DOHH2 (cell line): ENCODE measurements around the gene FOSL1.

Experiments used
- H3F3A ChIP-seq: fragments of 200-600 bp; sonication (generic), shearing (Covaris generic); 2 replicates; pipeline ENCODE4 v1.6.0; 2016; ENCODE audit warnings: antibody characterized with exemption, mild to moderate bottlenecking; ENCODE audit not compliant: control insufficient read depth, insufficient read depth
- H3K27ac ChIP-seq: fragments of 200-600 bp; sonication (generic); 2 replicates; pipeline ENCODE4 v1.5.1; 2014; ENCODE audit warnings: low read depth, mild to moderate bottlenecking, low read length, moderate library complexity
- H3K27me3 ChIP-seq: fragments of 200-600 bp; sonication (generic); 2 replicates; pipeline ENCODE4 v1.6.1; 2014; ENCODE audit warnings: mild to moderate bottlenecking, low read length, mixed read lengths; ENCODE audit not compliant: control insufficient read depth
- H3K36me3 ChIP-seq: fragments of 200-600 bp; sonication (generic); 2 replicates; pipeline ENCODE4 v1.6.1; 2014; ENCODE audit warnings: mild to moderate bottlenecking, low read length, moderate library complexity, mixed read lengths; ENCODE audit not compliant: control insufficient read depth
- H3K4me1 ChIP-seq: fragments of 200-600 bp; sonication (generic); 2 replicates; pipeline ENCODE4 v1.6.1; 2014; ENCODE audit warnings: mild to moderate bottlenecking, low read length, mixed read lengths; ENCODE audit not compliant: control insufficient read depth
- H3K4me2 ChIP-seq: fragments of 200-600 bp; sonication (generic); 2 replicates; pipeline ENCODE4 v1.6.0; 2014; ENCODE audit warnings: mild to moderate bottlenecking, low read length, moderate library complexity
- H3K4me3 ChIP-seq: fragments of 200-600 bp; sonication (generic); 2 replicates; pipeline ENCODE4 v1.5.1; 2014; ENCODE audit warnings: mild to moderate bottlenecking, low read length, mixed read lengths
- H3K79me2 ChIP-seq: fragments of 200-600 bp; sonication (generic); 2 replicates; pipeline ENCODE4 v1.6.1; 2014; ENCODE audit warnings: mild to moderate bottlenecking, low read length, mixed read lengths; ENCODE audit not compliant: control insufficient read depth
- H3K9me2 ChIP-seq: fragments of 200-600 bp; sonication (generic); replicated peaks from 2 replicates; pipeline ENCODE4 v1.6.1; 2014; ENCODE audit warnings: mild to moderate bottlenecking, low read length, mixed read lengths; ENCODE audit not compliant: control insufficient read depth
- H3K9me3 ChIP-seq: fragments of 200-600 bp; sonication (generic); 2 replicates; pipeline ENCODE4 v1.6.1; 2014; ENCODE audit warnings: antibody characterized with exemption, low read length, mixed read lengths; ENCODE audit not compliant: control insufficient read depth, insufficient read depth
- H4K20me1 ChIP-seq: fragments of 200-600 bp; sonication (generic); 2 replicates; pipeline ENCODE4 v1.6.0; 2014; ENCODE audit warnings: low read depth, mild to moderate bottlenecking, antibody characterized with exemption, low read length, moderate library complexity; ENCODE audit not compliant: control insufficient read depth, insufficient read depth
- CTCF ChIP-seq: fragments of 200-600 bp; sonication (generic); IDR thresholded peaks from one replicate; pipeline ENCODE4 v1.5.1; 2014; ENCODE audit warnings: antibody characterized with exemption, mild to moderate bottlenecking, low read depth, low read length; ENCODE audit not compliant: poor library complexity, severe bottlenecking
- EZH2phosphoT487 ChIP-seq: fragments of 200-600 bp; sonication (generic); IDR thresholded peaks from 2 replicates; pipeline ENCODE4 v1.6.1; 2017; ENCODE audit warnings: borderline replicate concordance, mild to moderate bottlenecking, antibody characterized with exemption, low read length, moderate library complexity, mixed read lengths

FOSL1 gene

GRCh38 chr11:65883058-65883761 is 17.0 kb downstream of the FOSL1 start:
- peaks cover 4% of the 10 kb centered on the region for H3F3A ChIP-seq
- no peak overlapping the region for H3K4me2 ChIP-seq
- no peaks in the 10 kb centered on the region for H3K27me3 ChIP-seq
- H3K9me3 ChIP-seq: no peaks in the 10 kb centered on the region
- no peak overlapping the region for H3K27ac ChIP-seq
- no peaks in the 10 kb centered on the region for H3K9me2 ChIP-seq
- H3K4me3 ChIP-seq: no peak overlapping the region
- H3K79me2 ChIP-seq: peaks cover 10% of the 10 kb centered on the region
- H3K4me1 ChIP-seq: peaks cover 29% of the 10 kb centered on the region
- H4K20me1 ChIP-seq: no peaks in the 10 kb centered on the region
- TF ChIP-seq EZH2phosphoT487 (no peak), CTCF (no peak)
- peaks cover 52% of the 10 kb centered on the region for H3K36me3 ChIP-seq

GRCh38 chr11:65882120-65883057 is 17.8 kb downstream of the FOSL1 start:
- Histone ChIP-seq H4K20me1 (no peaks in the 10 kb centered on the region), H3K9me2 (no peaks in the 10 kb centered on the region), H3K4me2 (no peak overlapping the region), H3K9me3 (no peaks in the 10 kb centered on the region), H3K79me2 (peaks cover 2% of the 10 kb centered on the region), H3F3A (peaks cover 4% of the 10 kb centered on the region), H3K27ac (no peak overlapping the region), H3K27me3 (no peaks in the 10 kb centered on the region), H3K36me3 (peaks cover 50% of the 10 kb centered on the region), H3K4me3 (no peak overlapping the region), H3K4me1 (peaks cover 25% of the 10 kb centered on the region)
- no peak for TF ChIP-seq CTCF
- TF ChIP-seq EZH2phosphoT487: no peak

- H3K9me3 ChIP-seq: no peaks in the 10 kb centered on the region
- H3K4me3 ChIP-seq: no peak overlapping the region
- H3F3A ChIP-seq: no peaks in the 10 kb centered on the region; the same call in 1 of the 2 replicates
- H3K27me3 ChIP-seq: no peaks in the 10 kb centered on the region
- no peaks in the 10 kb centered on the region for H3K9me2 ChIP-seq
- no peaks in the 10 kb centered on the region for H3K79me2 ChIP-seq
- no peaks in the 10 kb centered on the region for H4K20me1 ChIP-seq
- H3K4me1 ChIP-seq: peaks cover 15% of the 10 kb centered on the region
- H3K36me3 ChIP-seq: peaks cover 36% of the 10 kb centered on the region
- TF ChIP-seq CTCF (no peak), EZH2phosphoT487 (no peak)
- H3K4me2 ChIP-seq: no peak overlapping the region
- no peak overlapping the region for H3K27ac ChIP-seq
These were observed 19.3 kb downstream of the FOSL1 start for GRCh38 chr11:65880844-65881421.
